Measurements from ENCODE around the gene DPAGT1.

DNA sequence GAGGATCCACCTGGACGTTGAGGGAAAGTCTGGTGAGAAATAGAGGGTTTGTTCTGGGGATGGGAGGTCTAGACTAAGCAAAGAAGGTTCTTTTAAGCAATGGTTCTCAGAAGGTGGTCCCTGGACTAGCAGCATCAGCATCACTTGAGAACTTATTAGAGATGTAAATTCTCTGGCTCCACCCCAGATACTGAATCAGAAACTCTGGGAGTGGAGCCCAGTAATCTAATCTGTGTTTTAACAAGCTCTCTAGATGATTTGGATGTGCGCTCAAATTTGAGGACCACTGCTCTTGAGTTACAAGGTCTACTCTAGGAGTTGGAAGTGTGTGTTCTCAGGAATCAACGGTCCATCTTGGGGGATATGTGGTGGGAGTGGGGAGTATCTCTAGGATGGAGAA is 43.9 kb upstream of the DPAGT1 start:
- TF ChIP-seq, protein P1, sequence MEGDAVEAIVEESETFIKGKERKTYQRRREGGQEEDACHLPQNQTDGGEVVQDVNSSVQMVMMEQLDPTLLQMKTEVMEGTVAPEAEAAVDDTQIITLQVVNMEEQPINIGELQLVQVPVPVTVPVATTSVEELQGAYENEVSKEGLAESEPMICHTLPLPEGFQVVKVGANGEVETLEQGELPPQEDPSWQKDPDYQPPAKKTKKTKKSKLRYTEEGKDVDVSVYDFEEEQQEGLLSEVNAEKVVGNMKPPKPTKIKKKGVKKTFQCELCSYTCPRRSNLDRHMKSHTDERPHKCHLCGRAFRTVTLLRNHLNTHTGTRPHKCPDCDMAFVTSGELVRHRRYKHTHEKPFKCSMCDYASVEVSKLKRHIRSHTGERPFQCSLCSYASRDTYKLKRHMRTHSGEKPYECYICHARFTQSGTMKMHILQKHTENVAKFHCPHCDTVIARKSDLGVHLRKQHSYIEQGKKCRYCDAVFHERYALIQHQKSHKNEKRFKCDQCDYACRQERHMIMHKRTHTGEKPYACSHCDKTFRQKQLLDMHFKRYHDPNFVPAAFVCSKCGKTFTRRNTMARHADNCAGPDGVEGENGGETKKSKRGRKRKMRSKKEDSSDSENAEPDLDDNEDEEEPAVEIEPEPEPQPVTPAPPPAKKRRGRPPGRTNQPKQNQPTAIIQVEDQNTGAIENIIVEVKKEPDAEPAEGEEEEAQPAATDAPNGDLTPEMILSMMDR (IDR thresholded peaks at IDR 0.05) = no peak
- TF ChIP-seq POLR2A (IDR thresholded peaks at IDR 0.05) = no peak
- TF ChIP-seq POLR2AphosphoS5 (IDR thresholded peaks at IDR 0.05; ENCODE audit: insufficient read depth in 1 of 2, low read depth in 1 of 2) = no peak
